HG03439 (cell line): Measurements from ENCODE around the gene NELL2.

Experiments used
- ATAC-seq: cut with Tn5 transposase; IDR thresholded peaks from one replicate; pipeline ENCODE4 v1.9.1; 2021; ENCODE audit warnings: mild to moderate bottlenecking, moderate library complexity; ENCODE audit not compliant: unreplicated experiment

Gene NELL2

GRCh38 chr12:44550377-44550776, 325.7 kb downstream of the NELL2 start:
- ATAC-seq: no peak

GRCh38 chr12:44546060-44546459, 330.1 kb downstream of the NELL2 start:
- no peak for ATAC-seq

- ATAC-seq: no peak
Measured at GRCh38 chr12:44544018-44544417, 332.1 kb downstream of the NELL2 start.

- no peak for ATAC-seq
Measured at GRCh38 chr12:44542716-44543115, 333.4 kb downstream of the NELL2 start.

GRCh38 chr12:44537354-44537753, 338.8 kb downstream of the NELL2 start:
- ATAC-seq: no peak

- no peak for ATAC-seq
Measured at GRCh38 chr12:44532940-44533339, 343.2 kb downstream of the NELL2 start.

- ATAC-seq: no peak
Measured at GRCh38 chr12:44531320-44531971, 344.7 kb downstream of the NELL2 start.

- no peak for ATAC-seq
Measured at GRCh38 chr12:44526655-44527182, 349.4 kb downstream of the NELL2 start.

- ATAC-seq: no peak
Measured at GRCh38 chr12:44525806-44526654, 350.1 kb downstream of the NELL2 start.

GRCh38 chr12:44523828-44524227, 352.3 kb downstream of the NELL2 start:
- ATAC-seq: no peak

- no peak for ATAC-seq
Measured at GRCh38 chr12:44521702-44522101, 354.4 kb downstream of the NELL2 start.

- ATAC-seq: no peak
Measured at GRCh38 chr12:44519931-44520330, 356.2 kb downstream of the NELL2 start.

GRCh38 chr12:44511289-44511688, 364.8 kb downstream of the NELL2 start:
- ATAC-seq: no peak

GRCh38 chr12:44510510-44510909, 365.6 kb downstream of the NELL2 start:
- ATAC-seq: no peak

- no peak for ATAC-seq
Measured at GRCh38 chr12:44510076-44510475, 366.0 kb downstream of the NELL2 start.

- ATAC-seq: no peak
Measured at GRCh38 chr12:44509471-44509870, 366.6 kb downstream of the NELL2 start.

GRCh38 chr12:44507461-44507860, 368.7 kb downstream of the NELL2 start:
- no peak for ATAC-seq

GRCh38 chr12:44504799-44505198, 371.3 kb downstream of the NELL2 start:
- ATAC-seq: no peak

- ATAC-seq: no peak
Measured at GRCh38 chr12:44503329-44503728, 372.8 kb downstream of the NELL2 start.

GRCh38 chr12:44502681-44503080, 373.4 kb downstream of the NELL2 start:
- no peak for ATAC-seq

- no peak for ATAC-seq
Measured at GRCh38 chr12:44500423-44500822, 375.7 kb downstream of the NELL2 start.

GRCh38 chr12:44497044-44497443, 379.1 kb downstream of the NELL2 start:
- no peak for ATAC-seq
